GM12872 (cell line): ENCODE data around the gene UBALD2.

Experiments
- TF ChIP-seq, protein P1 (sequence below): IDR thresholded peaks from 3 replicates; pipeline ENCODE4 v1.5.1; 2011; ENCODE audit warnings: low read depth, mild to moderate bottlenecking, low read length, moderate library complexity; ENCODE audit not compliant: insufficient read depth

UBALD2 gene

DNA sequence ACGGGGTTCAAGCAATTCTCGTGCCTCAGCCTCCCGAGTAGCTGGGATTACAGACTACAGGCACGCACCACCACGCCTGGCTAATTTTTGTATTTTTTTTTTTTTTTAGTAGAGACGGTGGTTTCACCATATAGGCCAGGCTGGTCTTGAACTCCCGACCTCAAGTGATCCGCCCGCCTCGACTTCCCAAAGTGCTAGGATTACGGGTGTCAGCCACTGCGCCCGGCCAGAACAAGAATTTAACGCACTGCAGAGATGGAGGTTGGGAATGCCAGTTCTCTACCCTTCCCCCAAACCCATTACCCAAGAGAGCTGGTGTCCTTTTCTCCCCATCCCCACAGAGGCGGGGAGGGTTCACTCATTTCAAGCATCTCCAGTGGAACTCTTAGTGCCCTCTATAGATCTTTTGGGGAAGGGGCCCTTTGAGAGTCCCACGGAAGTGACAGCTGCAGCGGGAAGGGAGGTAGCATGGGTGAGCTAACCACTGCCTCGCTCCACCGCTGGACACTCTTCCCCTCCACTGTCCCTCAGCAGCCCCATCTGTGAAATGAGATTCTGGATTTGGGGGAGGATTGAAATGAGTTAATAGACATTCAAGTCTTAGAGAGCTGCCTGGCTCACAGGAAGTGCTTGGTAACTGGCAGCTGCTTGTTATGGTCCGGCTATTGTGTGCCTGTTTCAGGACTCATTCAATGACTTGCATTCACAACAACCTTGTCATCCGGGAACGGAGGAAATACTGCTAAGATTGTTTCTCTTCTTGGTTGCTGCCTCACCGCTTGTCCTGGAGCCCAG is 3.5 kb upstream of the UBALD2 start:
- TF ChIP-seq, protein P1, sequence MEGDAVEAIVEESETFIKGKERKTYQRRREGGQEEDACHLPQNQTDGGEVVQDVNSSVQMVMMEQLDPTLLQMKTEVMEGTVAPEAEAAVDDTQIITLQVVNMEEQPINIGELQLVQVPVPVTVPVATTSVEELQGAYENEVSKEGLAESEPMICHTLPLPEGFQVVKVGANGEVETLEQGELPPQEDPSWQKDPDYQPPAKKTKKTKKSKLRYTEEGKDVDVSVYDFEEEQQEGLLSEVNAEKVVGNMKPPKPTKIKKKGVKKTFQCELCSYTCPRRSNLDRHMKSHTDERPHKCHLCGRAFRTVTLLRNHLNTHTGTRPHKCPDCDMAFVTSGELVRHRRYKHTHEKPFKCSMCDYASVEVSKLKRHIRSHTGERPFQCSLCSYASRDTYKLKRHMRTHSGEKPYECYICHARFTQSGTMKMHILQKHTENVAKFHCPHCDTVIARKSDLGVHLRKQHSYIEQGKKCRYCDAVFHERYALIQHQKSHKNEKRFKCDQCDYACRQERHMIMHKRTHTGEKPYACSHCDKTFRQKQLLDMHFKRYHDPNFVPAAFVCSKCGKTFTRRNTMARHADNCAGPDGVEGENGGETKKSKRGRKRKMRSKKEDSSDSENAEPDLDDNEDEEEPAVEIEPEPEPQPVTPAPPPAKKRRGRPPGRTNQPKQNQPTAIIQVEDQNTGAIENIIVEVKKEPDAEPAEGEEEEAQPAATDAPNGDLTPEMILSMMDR, result peak; percentile 35; the same call in 2 of the 3 replicates

DNA sequence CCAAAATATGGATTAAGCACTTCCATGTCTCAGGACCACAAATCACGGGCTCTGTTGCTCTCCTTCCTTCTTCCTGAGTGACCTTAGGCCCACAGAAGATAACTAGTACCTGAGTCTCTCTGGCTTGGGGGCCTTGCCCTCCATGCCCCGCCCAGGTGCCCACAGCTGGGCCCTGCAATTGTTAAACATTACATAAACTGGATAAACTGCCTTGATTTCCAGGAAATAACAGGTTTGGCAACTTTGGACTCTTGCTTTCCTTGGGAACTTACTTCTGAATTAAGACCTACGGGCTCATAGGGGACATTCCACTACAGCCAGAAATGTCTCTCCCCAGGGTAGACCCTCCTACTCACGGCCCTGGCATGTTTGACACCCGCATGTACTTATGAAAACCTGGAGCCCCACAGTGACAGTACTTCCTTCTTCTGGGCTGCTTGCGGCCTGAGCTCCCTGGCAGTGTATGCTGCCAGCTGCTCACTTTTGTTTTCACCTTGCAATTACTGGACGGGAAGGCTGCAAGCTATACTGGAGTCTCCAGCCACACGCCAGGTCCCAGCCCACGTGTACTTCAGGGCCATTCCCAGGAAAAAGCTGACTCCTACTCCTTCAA is 2.3 kb upstream of the UBALD2 start:
- TF ChIP-seq, protein P1, result no peak

DNA sequence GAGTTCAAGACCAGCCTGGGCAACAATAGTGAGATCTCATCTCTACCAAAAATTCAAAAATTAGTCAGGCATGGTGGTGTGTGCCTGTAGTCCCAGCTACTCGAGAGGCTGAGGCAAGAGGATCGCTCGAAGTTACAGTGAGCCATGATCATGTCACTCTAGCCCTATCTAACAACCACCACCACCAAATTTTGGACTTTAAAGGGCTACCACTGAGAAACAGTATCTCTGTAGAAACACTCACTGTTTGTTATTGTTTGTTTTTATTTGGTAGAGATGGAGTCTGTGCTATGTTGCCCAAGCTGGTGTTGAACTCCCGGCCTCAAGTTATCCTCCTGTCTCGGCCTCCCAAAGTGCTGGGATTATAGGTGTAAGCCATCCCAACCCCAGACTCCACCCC is 1.3 kb upstream of the UBALD2 start:
- TF ChIP-seq, protein P1, result no peak

DNA sequence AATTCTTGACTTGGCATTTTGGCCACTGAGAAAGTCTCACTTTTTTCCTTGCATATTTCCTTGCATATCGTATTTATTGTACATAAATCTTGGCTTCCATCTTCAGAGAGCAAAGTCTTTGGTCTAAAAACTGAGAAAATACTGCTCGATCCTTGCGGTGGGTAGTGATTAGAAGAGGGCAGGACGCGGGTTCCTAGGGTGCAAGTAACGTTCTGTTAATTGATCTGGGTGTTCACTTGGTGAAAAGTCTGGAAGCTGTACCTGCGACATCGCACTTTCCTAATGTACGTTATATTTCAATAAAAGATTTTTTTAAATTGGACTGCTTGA is 758 bp upstream of the UBALD2 start:
- TF ChIP-seq, protein P1, result no peak

DNA sequence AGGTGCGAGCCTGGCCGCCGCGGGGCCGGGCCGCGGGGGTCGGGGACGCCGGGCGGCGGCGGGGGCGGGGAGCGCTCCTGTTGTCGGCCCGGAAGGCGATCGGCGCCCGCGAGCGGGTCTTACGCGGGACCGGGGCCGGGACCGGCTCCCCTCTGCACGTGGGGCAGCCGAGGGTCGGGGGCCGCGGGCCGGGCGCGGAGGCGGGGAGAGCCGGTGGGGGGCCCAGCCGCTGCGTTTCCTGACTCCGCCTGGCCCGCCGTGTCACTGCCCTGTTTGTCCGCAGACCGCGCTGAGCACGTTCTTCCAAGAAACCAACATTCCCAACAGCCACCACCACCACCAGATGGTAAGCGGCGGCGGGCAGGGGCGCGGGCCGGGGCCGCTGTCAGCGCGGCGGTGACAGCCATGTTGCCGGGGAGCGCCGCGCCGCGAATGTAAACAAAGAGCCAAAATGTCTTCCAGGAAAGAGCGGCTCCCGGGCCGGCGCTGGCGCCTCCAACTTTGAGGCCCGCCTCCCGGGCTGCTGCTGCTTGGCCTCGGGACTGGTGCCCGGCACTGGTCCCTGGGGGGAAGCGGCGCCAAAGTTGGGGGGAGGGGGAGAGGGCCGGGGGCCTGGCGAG is 586 bp downstream of the UBALD2 start:
- TF ChIP-seq, protein P1, result no peak

DNA sequence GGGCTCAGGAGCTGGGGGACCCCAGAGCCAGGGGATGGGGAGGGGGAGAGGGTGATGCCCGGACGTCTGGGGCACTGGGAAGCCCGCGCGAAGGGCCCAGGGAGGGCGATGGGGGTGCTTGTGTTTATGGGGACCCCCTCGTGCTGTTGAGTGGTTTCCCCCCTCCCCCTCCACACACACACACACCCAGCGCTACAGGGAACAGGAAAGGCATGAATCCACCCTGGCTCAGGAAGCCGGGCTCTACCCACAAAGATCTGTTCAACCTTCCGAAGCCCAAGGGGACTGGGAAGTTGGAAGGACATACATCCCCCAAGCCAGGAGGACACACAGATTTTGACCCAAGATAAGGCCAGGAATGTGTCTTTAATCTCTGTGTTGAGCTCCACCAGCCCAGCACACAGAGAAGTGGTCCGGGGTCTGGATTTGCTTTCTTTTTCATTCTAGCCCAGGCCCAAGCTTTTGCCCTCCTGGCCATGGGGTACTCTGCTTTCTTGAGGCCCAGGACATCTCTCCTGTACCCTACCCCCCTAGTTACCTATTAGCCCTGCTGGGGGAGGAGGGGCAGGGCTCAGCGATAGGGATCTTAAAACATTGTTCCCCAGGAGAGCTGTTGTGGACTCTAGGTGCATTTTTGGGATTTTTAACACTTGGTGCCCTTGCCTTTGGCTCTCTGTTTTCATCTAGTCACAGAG is 1.2 kb downstream of the UBALD2 start:
- TF ChIP-seq, protein P1, result no peak

DNA sequence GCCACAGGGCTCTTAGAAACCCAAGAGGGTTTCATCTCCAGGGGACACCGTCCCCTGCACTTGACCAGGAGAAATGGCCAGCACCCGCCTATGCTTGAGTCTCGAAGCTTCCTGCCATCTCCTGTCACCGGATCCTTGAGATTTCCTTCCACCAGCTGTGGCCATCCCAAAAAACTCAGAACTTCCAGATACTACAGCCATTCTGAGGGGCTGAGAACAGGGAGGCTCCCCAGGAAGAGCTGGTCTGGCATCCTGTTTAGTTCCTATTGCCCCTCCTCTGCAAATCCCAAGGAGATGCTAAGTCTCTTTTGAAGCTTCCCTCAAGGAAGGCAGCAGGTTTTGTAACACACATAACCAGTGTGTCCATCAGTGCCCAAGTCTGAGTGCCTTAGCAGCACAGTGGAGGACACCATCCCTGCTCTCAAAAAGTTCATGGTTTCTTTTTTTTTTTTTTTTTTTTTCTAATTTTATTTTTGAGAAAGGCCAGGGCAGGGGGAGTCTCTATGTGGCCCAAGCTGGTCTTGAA is 2.0 kb downstream of the UBALD2 start:
- TF ChIP-seq, protein P1, result no peak
